ENCODE measurements around the gene LRP1-AS.

The LRP1-AS gene

DNA sequence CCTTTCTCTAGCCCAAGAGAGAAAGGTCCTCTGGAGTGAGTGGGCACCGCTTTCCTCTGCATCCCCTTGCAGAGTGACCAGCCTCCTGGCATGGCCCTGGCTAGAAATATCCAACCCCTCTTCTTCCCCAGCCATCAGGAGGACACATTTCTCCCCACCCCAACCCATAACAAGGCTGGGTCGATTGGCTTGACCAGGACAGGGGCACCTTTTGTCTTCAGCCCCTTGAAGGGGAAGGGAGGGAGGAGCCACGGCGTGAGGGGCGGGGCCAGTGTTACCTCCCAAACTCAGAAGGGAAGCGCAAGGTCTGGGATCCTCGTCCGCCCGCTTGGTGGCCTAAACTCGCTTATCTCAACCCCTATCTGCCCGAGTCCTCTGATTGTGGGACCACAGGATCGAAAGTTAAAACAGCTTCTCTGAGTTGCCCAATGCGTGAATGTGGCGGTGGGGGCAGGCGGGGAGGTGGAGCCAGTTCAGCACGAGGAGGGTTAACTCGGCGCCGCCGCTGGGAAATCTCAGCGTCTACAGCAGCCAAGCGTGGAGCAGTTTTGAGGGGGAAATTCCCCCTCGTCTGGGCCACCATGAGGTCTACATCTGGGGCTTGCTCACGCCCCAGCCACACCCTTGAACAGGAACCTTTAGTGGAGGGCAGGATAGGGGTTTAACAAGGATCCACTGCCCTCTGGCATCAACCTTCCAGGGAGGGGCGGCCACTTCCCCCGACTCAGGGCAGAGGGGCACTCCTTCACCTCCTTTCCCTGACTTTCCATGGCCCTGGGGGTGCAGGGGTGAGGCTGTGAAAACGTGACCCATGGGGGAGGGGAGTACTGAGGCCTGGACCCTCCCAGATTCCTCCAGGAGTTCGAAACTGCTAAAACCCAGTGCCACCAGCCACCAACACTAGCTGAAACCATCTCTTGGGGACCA lies 37.1 kb downstream of the LRP1-AS start:
- H3K9ac ChIP-seq (ENCODE audit: low read depth in 1 of 2, low read length in 2 of 2) = peak overlapping the region; percentile 88 to 98
- H3K9me3 ChIP-seq (ENCODE audit: control insufficient read depth in 1 of 2, low read length in 2 of 2) = no peaks in the 10 kb centered on the region
- H3K4me1 ChIP-seq (ENCODE audit: control insufficient read depth in 1 of 2, insufficient read depth in 2 of 2, low read length in 2 of 2) = peaks cover 33 to 44% of the 10 kb centered on the region in 2 donors
- H3K36me3 ChIP-seq (ENCODE audit: control insufficient read depth in 1 of 2, insufficient read depth in 2 of 2, low read length in 2 of 2) = peaks cover 18 to 29% of the 10 kb centered on the region in 2 donors
- peak overlapping the region; percentile 73 to 98 for H3K4me3 ChIP-seq (ENCODE audit: low read depth in 1 of 2, low read length in 2 of 2)
- peak overlapping the region; percentile 99 for H3K27ac ChIP-seq (ENCODE audit: low read depth, low read length)
- H3K27me3 ChIP-seq (ENCODE audit: control insufficient read depth in 1 of 2, insufficient read depth in 2 of 2, low read length in 2 of 2) = no peaks in the 10 kb centered on the region

DNA sequence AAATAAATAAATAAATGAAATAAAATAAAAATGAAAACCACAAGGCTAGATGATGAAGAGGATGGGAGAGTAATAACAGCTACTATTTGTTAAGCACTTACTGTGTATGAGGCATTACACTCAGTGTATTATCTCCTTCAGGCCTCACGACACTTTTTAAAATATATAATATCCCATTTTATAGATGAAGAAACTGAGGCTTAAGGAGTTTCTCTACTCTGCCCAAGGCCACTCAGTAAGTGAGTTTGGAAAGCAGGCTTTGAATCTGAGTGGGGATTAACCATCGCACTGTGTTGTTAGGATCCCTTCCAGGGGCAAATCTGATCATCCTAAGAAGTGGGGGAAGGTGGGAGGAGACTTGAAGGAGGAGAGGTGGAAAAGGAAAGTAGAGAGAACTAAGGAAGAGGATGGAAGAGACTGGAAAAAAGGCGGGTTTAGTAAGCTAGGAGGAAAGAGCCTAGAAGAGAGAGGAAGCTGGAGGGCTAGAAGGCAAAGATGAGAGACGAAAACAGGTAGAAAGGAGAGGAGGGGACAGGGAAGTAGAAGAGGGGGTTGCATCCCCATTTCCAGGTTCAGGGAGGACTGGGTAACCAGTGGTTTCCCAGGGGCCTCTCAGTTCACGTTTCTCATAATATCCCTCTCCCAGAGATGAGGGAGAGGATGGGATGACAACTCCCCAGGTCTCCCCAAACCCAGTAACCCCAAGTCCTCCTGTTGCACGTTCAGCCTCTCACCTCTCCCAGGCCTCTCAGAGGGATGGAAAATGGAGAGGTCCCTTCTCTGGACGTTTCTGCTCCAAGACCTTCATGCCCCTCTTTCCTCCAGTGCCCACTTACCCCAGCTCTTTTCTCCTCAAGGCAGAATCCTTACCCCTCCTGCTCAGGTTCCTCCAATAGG lies 38.0 kb downstream of the LRP1-AS start:
- Histone ChIP-seq H3K4me3 (ENCODE audit: low read depth in 1 of 2, low read length in 2 of 2) (peak overlapping the region; percentile 73 to 98), H3K27me3 (ENCODE audit: control insufficient read depth in 1 of 2, insufficient read depth in 2 of 2, low read length in 2 of 2) (no peaks in the 10 kb centered on the region), H3K9ac (ENCODE audit: low read depth in 1 of 2, low read length in 2 of 2) (peak overlapping the region; percentile 88 to 98), H3K36me3 (ENCODE audit: control insufficient read depth in 1 of 2, insufficient read depth in 2 of 2, low read length in 2 of 2) (peaks cover 26 to 38% of the 10 kb centered on the region in 2 donors), H3K4me1 (ENCODE audit: control insufficient read depth in 1 of 2, insufficient read depth in 2 of 2, low read length in 2 of 2) (peaks cover 33 to 50% of the 10 kb centered on the region in 2 donors), H3K27ac (ENCODE audit: low read depth, low read length) (no peak overlapping the region), H3K9me3 (ENCODE audit: control insufficient read depth in 1 of 2, low read length in 2 of 2) (no peaks in the 10 kb centered on the region)

DNA sequence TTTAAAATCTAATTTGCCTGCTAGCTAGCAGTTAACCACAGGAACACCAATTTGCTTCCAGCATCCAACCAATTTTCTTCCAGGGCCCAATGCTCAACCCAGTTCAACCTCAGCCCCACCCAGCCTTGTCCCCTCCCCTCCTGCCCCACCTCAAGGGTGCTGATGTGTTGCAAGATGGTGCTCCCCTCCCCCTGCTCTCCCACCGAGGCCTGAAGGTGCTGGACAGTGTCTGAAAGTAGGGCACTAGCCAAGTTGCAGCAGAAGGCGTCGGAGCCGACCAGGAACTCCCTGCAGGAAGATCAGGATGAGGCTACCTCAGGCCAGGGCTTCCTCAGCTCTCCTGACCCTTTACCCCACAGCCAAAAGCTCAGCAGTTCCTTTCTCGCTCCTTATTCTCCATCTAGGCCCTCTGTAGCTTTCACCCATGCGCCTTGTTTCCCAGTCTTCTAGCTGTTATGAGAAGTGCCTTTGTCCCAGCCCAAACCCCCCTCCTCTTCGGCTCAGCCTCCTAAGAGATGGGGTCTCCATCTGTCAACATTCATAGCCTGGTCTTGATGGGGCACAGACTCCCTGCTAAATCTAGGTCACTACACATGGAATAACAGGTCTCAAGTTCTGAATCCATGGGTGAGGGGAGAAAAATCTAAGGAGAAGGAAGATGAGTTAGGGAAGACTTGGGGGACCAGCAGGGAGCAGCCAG lies 39.8 kb downstream of the LRP1-AS start:
- no peaks in the 10 kb centered on the region for H3K9me3 ChIP-seq (ENCODE audit: control insufficient read depth in 1 of 2, low read length in 2 of 2)
- no peak overlapping the region for H3K27ac ChIP-seq (ENCODE audit: low read depth, low read length)
- H3K36me3 ChIP-seq (ENCODE audit: control insufficient read depth in 1 of 2, insufficient read depth in 2 of 2, low read length in 2 of 2) = peaks cover 33 to 45% of the 10 kb centered on the region in 2 donors
- H3K4me1 ChIP-seq (ENCODE audit: control insufficient read depth in 1 of 2, insufficient read depth in 2 of 2, low read length in 2 of 2) = peaks cover 35 to 51% of the 10 kb centered on the region in 2 donors
- H3K27me3 ChIP-seq (ENCODE audit: control insufficient read depth in 1 of 2, insufficient read depth in 2 of 2, low read length in 2 of 2) = no peaks in the 10 kb centered on the region
- H3K4me3 ChIP-seq (ENCODE audit: low read depth in 1 of 2, low read length in 2 of 2) = no peak overlapping the region
- H3K9ac ChIP-seq (ENCODE audit: low read depth in 1 of 2, low read length in 2 of 2) = peak overlapping the region in 1 of 2 donors; percentile 13

DNA sequence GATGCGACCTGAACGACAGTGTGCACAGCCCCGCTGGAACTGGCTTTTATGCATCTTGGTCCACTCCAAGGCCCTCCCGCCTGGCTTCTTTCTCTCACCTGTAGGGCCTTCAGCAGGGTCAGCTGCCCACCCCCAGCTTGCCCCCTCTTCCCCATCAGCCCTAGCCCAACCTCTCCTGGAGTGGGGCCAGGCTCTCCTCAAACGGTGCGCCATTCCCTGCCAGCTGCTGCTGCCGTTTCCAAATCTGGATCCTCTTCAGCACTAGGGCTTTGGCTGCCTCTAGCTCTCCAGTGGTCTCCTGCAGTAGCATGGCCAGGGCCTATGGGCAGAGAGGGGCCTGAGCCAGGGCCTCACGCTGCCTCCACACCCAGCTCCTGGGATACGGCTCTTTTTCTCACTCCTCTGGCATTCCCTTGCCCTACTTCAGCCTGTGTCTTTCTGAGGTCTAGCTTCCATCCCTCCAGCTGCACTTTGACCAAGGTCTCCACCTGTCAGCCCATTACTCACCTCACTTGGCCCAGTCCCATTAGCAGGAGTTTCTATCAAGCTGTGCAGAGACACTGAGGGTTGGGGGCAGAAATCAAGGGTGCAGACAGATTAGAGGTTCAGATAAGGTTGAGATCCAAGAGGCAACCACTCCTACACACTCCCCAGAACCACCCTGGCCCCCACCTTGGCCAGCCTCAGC lies 41.3 kb downstream of the LRP1-AS start:
- Histone ChIP-seq H3K4me3 (ENCODE audit: low read depth in 1 of 2, low read length in 2 of 2) (no peak overlapping the region), H3K4me1 (ENCODE audit: control insufficient read depth in 1 of 2, insufficient read depth in 2 of 2, low read length in 2 of 2) (peaks cover 42 to 56% of the 10 kb centered on the region in 2 donors), H3K27me3 (ENCODE audit: control insufficient read depth in 1 of 2, insufficient read depth in 2 of 2, low read length in 2 of 2) (no peaks in the 10 kb centered on the region), H3K9me3 (ENCODE audit: control insufficient read depth in 1 of 2, low read length in 2 of 2) (no peaks in the 10 kb centered on the region), H3K9ac (ENCODE audit: low read depth in 1 of 2, low read length in 2 of 2) (no peak overlapping the region), H3K36me3 (ENCODE audit: control insufficient read depth in 1 of 2, insufficient read depth in 2 of 2, low read length in 2 of 2) (peaks cover 33 to 45% of the 10 kb centered on the region in 2 donors), H3K27ac (ENCODE audit: low read depth, low read length) (no peak overlapping the region)

DNA sequence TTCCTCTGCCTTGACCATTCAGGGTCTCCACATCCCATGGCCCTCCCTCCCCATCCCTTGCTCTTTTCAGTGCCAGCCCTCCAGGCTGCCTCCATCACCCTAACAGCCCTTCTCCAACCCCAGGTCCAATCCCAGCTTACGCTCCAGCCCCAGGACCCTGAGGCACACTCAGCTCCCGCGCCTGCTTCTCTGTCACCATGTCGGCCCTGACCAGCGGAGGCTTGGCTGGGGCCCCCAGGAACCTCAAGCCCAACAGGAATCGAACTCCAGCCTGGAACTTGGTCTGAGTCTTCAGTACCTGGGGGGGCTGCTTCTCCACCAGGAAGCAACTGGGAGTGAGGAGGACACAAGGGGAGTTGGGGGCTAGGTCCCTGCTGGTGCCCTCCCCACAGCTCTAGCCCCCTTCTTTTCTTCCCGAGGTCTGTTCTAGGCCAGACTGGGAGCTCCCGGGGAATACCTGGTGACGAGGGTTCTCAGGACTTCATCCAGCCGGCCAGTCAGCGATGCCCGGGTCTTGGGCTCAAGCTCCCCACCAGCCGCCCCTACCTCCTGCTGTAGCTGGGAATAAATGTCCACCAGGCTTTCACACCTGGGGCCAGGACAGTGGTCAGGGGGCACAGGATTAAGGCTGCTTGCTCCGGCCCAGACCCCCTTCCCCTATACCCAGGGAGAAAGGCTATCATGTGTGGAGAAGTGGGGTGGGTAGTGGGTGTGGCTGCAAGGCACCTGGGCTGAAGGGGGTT lies 42.2 kb downstream of the LRP1-AS start:
- Histone ChIP-seq H3K4me1 (ENCODE audit: control insufficient read depth in 1 of 2, insufficient read depth in 2 of 2, low read length in 2 of 2) (peaks cover 42 to 55% of the 10 kb centered on the region in 2 donors), H3K4me3 (ENCODE audit: low read depth in 1 of 2, low read length in 2 of 2) (no peak overlapping the region), H3K9ac (ENCODE audit: low read depth in 1 of 2, low read length in 2 of 2) (no peak overlapping the region), H3K27ac (ENCODE audit: low read depth, low read length) (no peak overlapping the region), H3K36me3 (ENCODE audit: control insufficient read depth in 1 of 2, insufficient read depth in 2 of 2, low read length in 2 of 2) (peaks cover 33 to 45% of the 10 kb centered on the region in 2 donors), H3K27me3 (ENCODE audit: control insufficient read depth in 1 of 2, insufficient read depth in 2 of 2, low read length in 2 of 2) (no peaks in the 10 kb centered on the region), H3K9me3 (ENCODE audit: control insufficient read depth in 1 of 2, low read length in 2 of 2) (no peaks in the 10 kb centered on the region)

DNA sequence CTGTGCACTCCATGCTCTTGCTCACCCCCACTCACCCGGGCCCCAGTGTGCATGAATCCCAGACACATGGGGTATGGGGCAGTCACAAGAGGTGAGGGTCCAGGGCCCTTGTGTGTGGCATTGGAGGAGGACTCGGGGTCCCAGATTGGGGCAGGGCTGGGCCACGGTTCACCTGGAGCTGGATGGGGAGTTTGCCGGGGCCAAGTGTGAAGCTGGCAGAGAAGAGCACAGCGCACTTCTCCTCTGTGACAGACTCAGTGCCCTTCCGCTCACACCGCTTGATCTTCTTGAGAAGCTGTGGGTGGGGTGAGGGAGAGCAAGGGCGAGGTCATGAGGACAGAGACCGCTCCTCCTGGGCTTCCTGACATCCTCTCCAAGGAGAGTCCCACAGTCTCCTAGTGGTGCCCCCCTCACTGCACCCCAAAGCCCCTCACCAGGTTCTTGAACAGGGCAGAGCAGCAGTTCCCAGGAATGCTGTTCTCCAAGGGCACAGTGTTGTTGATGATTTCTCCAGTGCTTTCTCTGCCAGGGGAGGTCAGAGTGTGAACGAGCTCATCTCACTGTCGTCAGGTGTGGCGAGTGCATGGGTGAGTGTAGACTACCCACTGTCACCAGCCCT lies 43.0 kb downstream of the LRP1-AS start:
- no peaks in the 10 kb centered on the region for H3K27me3 ChIP-seq (ENCODE audit: control insufficient read depth in 1 of 2, insufficient read depth in 2 of 2, low read length in 2 of 2)
- H3K9ac ChIP-seq (ENCODE audit: low read depth in 1 of 2, low read length in 2 of 2) = no peak overlapping the region
- peaks cover 34 to 48% of the 10 kb centered on the region in 2 donors for H3K4me1 ChIP-seq (ENCODE audit: control insufficient read depth in 1 of 2, insufficient read depth in 2 of 2, low read length in 2 of 2)
- no peak overlapping the region for H3K27ac ChIP-seq (ENCODE audit: low read depth, low read length)
- H3K4me3 ChIP-seq (ENCODE audit: low read depth in 1 of 2, low read length in 2 of 2) = no peak overlapping the region
- H3K9me3 ChIP-seq (ENCODE audit: control insufficient read depth in 1 of 2, low read length in 2 of 2) = no peaks in the 10 kb centered on the region
- peaks cover 41 to 53% of the 10 kb centered on the region in 2 donors for H3K36me3 ChIP-seq (ENCODE audit: control insufficient read depth in 1 of 2, insufficient read depth in 2 of 2, low read length in 2 of 2)

DNA sequence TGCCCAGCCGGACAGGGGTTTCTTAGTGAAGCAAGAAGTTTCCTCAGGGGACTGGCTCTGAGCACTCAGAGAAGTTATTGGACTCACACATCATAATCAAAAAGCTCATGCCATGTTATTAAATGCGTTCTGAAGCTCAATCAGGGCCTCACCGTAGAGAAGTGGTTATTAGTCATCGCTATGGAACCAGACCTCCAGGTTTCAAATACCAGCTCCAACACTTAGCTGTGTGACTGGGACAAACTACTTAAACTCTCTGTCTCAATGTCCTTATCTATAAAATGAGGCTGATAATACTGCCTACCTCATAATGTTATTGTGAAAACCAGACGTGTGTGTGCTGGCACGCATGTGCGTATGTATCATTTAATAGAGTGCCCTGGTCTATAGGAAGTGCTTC lies 43.6 kb downstream of the LRP1-AS start:
- Histone ChIP-seq H3K27me3 (ENCODE audit: control insufficient read depth in 1 of 2, insufficient read depth in 2 of 2, low read length in 2 of 2) (no peaks in the 10 kb centered on the region), H3K9me3 (ENCODE audit: control insufficient read depth in 1 of 2, low read length in 2 of 2) (no peaks in the 10 kb centered on the region), H3K36me3 (ENCODE audit: control insufficient read depth in 1 of 2, insufficient read depth in 2 of 2, low read length in 2 of 2) (peaks cover 44 to 58% of the 10 kb centered on the region in 2 donors), H3K4me1 (ENCODE audit: control insufficient read depth in 1 of 2, insufficient read depth in 2 of 2, low read length in 2 of 2) (peaks cover 30 to 45% of the 10 kb centered on the region in 2 donors), H3K9ac (ENCODE audit: low read depth in 1 of 2, low read length in 2 of 2) (no peak overlapping the region), H3K27ac (ENCODE audit: low read depth, low read length) (no peak overlapping the region), H3K4me3 (ENCODE audit: low read depth in 1 of 2, low read length in 2 of 2) (no peak overlapping the region)

DNA sequence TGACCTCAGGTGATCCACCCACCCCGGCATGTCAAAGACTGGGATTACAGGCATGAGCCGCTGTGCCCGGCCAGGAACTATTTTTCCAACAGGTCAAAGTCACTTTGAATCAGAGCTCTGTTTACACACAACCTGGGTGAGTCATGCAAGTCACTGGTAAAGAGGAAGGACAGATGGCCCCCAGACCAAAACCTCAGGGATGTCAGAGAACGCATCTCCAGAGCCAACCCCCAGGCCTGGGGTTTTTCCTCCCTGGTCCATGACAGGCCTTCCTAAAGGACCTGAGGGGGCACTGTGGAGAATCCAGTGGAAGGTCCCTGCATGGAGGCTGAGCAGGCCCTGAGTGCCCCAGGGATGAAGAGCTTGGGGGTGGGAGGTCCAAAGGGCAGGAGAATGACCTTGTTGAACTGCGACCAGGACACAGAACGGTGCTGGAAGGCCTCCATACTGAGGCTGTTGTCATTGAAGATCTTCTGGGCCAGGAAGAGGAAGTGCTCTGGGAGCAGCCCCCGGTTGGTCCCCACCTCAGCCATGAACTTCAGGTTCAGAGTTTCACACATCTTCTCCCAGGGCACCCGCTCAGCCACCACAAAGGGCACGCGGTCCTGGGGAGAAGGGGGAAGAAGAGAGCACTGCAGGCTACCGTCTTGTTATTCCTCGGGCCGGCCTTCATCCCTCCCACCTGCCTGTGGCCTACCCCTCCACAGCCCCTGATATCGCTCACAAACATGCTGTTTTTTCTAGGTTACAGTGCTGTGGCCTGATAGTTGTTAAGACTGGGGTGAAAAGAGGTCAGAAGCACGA lies 45.3 kb downstream of the LRP1-AS start:
- peaks cover 20 to 32% of the 10 kb centered on the region in 2 donors for H3K4me1 ChIP-seq (ENCODE audit: control insufficient read depth in 1 of 2, insufficient read depth in 2 of 2, low read length in 2 of 2)
- peak overlapping the region; percentile 12 to 35 for H3K9ac ChIP-seq (ENCODE audit: low read depth in 1 of 2, low read length in 2 of 2)
- peaks cover 46 to 64% of the 10 kb centered on the region in 2 donors for H3K36me3 ChIP-seq (ENCODE audit: control insufficient read depth in 1 of 2, insufficient read depth in 2 of 2, low read length in 2 of 2)
- no peak overlapping the region for H3K4me3 ChIP-seq (ENCODE audit: low read depth in 1 of 2, low read length in 2 of 2)
- H3K27ac ChIP-seq (ENCODE audit: low read depth, low read length) = peak overlapping the region; percentile 7
- H3K27me3 ChIP-seq (ENCODE audit: control insufficient read depth in 1 of 2, insufficient read depth in 2 of 2, low read length in 2 of 2) = no peaks in the 10 kb centered on the region
- H3K9me3 ChIP-seq (ENCODE audit: control insufficient read depth in 1 of 2, low read length in 2 of 2) = no peaks in the 10 kb centered on the region

Measured in duodenal mucosa (tissue), 2 donors.